ENCODE data around the gene TRIP12. TPM values are rescaled to one million over a fixed set of nuclear protein-coding genes. Genes with fewer than 3 reads are reported as not detected.

TRIP12 gene
- total and polyA plus RNA-seq, 2 donors (not counting 1 experiment from before 2014, with no cell fraction given), result 30.9 to 274 TPM

GRCh38 chr2:229900012-229900411, 21.8 kb downstream of the TRIP12 start:
- no peak for TF ChIP-seq EZH2 (IDR thresholded peaks at IDR 0.05; ENCODE audit: borderline replicate concordance, insufficient read depth, low read depth, low read length, poor library complexity, severe bottlenecking)
- no peak for TF ChIP-seq CTCF (IDR thresholded peaks at IDR 0.05)
- Histone ChIP-seq H2AFZ (ENCODE audit: insufficient read depth, low read depth, low read length, poor library complexity, severe bottlenecking) (no peak overlapping the region), H3K4me2 (replicated peaks; ENCODE audit: low read depth, low read length, poor library complexity, severe bottlenecking) (no peak overlapping the region), H3K9me3 (ENCODE audit: control extremely low read depth in 1 of 3, control insufficient read depth in 2 of 3, insufficient read depth in 1 of 3, low read length in 2 of 3) (no peaks in the 10 kb centered on the region), H4K20me1 (ENCODE audit: control insufficient read depth, insufficient read depth, low read length, poor library complexity, severe bottlenecking) (peaks cover 60% of the 10 kb centered on the region), H3K27me3 (replicated peaks in 1 of 4; ENCODE audit: control extremely low read depth in 1 of 4, control insufficient read depth in 3 of 4, insufficient read depth in 4 of 4, low read length in 3 of 4) (no peaks in the 10 kb centered on the region), H3K9ac (ENCODE audit: low read length) (no peak overlapping the region), H3K4me1 (ENCODE audit: control insufficient read depth in 2 of 2, insufficient read depth in 2 of 2, low read length in 2 of 2) (peaks cover 0 to 3% of the 10 kb centered on the region in 2 donors), H3K27ac (ENCODE audit: low read length in 2 of 2) (no peak overlapping the region), H3K36me3 (replicated peaks in 1 of 2; ENCODE audit: control extremely low read depth in 1 of 2, control insufficient read depth in 1 of 2, extremely low read depth in 1 of 2, insufficient read depth in 2 of 2, low read length in 1 of 2) (peaks cover 0 to 13% of the 10 kb centered on the region in 2 experiments), H3K79me2 (ENCODE audit: control insufficient read depth, insufficient read depth, low read length) (peaks cover 99% of the 10 kb centered on the region), H3K4me3 (ENCODE audit: control extremely low read depth in 1 of 5, extremely low read depth in 1 of 5, insufficient read depth in 1 of 5, low read depth in 2 of 5, low read length in 4 of 5) (no peak overlapping the region)
- Mint-ChIP-seq H3K4me1 (peaks cover 35% of the 10 kb centered on the region), H3K9me3 (ENCODE audit: insufficient read depth) (no peaks in the 10 kb centered on the region), H3K4me3 (no peak overlapping the region), H3K27me3 (no peaks in the 10 kb centered on the region), H3K27ac (no peak overlapping the region)
- WGBS (ENCODE audit: insufficient coverage), result no CpG with 5 or more reads among the region's 3 CpGs
- POLR2A ChIA-PET, result no interaction called here
- CTCF ChIA-PET, result interaction anchor here (1.5 kb wide), 1 partner anchor 99 kb away, joined by 3 read pairs; no protein-coding TSS in a partner anchor
- DNase-seq (no peak), ATAC-seq (ENCODE audit: low read depth) (no peak)
- intact Hi-C loops (cut with micrococcal nuclease), result no loop called here

- H3K9me3 Mint-ChIP-seq (ENCODE audit: insufficient read depth), result no peaks in the 10 kb centered on the region
- H3K9ac ChIP-seq (ENCODE audit: low read length), result no peak overlapping the region
- no peak overlapping the region for H3K27ac ChIP-seq (ENCODE audit: low read length in 2 of 2)
- no peak overlapping the region for H2AFZ ChIP-seq (ENCODE audit: insufficient read depth, low read depth, low read length, poor library complexity, severe bottlenecking)
- no peaks in the 10 kb centered on the region for H3K27me3 Mint-ChIP-seq
- peaks cover 37% of the 10 kb centered on the region for H3K4me1 Mint-ChIP-seq
- no peak for DNase-seq
- no peaks in the 10 kb centered on the region for H3K9me3 ChIP-seq (ENCODE audit: control extremely low read depth in 1 of 3, control insufficient read depth in 2 of 3, insufficient read depth in 1 of 3, low read length in 2 of 3)
- H4K20me1 ChIP-seq (ENCODE audit: control insufficient read depth, insufficient read depth, low read length, poor library complexity, severe bottlenecking), result peaks cover 64% of the 10 kb centered on the region
- ChIA-PET POLR2A (no interaction called here), CTCF (interaction anchor here (0.8 to 1.5 kb wide), 2 partner anchors 12 to 98 kb away, joined by 3 read pairs; no protein-coding TSS in a partner anchor)
- no peak for TF ChIP-seq EZH2 (IDR thresholded peaks at IDR 0.05; ENCODE audit: borderline replicate concordance, insufficient read depth, low read depth, low read length, poor library complexity, severe bottlenecking)
- no peak for TF ChIP-seq CTCF (IDR thresholded peaks at IDR 0.05)
- no peak for ATAC-seq (ENCODE audit: low read depth)
- intact Hi-C loops (cut with micrococcal nuclease), result no loop called here
- H3K79me2 ChIP-seq (ENCODE audit: control insufficient read depth, insufficient read depth, low read length), result peaks cover 99% of the 10 kb centered on the region
- peaks cover 0 to 13% of the 10 kb centered on the region in 2 experiments for H3K36me3 ChIP-seq (replicated peaks in 1 of 2; ENCODE audit: control extremely low read depth in 1 of 2, control insufficient read depth in 1 of 2, extremely low read depth in 1 of 2, insufficient read depth in 2 of 2, low read length in 1 of 2)
- no CpG with 5 or more reads among the region's 3 CpGs for WGBS (ENCODE audit: insufficient coverage)
- no peak overlapping the region for H3K4me3 Mint-ChIP-seq
- peaks cover 0 to 3% of the 10 kb centered on the region in 2 donors for H3K4me1 ChIP-seq (ENCODE audit: control insufficient read depth in 2 of 2, insufficient read depth in 2 of 2, low read length in 2 of 2)
- no peak overlapping the region for H3K27ac Mint-ChIP-seq
- H3K4me2 ChIP-seq (replicated peaks; ENCODE audit: low read depth, low read length, poor library complexity, severe bottlenecking), result no peak overlapping the region
- no peak overlapping the region for H3K4me3 ChIP-seq (ENCODE audit: control extremely low read depth in 1 of 5, extremely low read depth in 1 of 5, insufficient read depth in 1 of 5, low read depth in 2 of 5, low read length in 4 of 5)
- no peaks in the 10 kb centered on the region for H3K27me3 ChIP-seq (replicated peaks in 1 of 4; ENCODE audit: control extremely low read depth in 1 of 4, control insufficient read depth in 3 of 4, insufficient read depth in 4 of 4, low read length in 3 of 4)
Measured at GRCh38 chr2:229899604-229900003, 22.2 kb downstream of the TRIP12 start.
